Central memory CD8-positive, alpha-beta T cell (primary cell): ENCODE results near the gene TPSAB1.

Experiments
- ATAC-seq: fragments of 150-1000 bp; cut with Tn5 transposase; replicated peaks from 2 replicates; pipeline ENCODE4 v1.10.0; 2022; ENCODE audit warnings: mild to moderate bottlenecking, moderate FRiP score, moderate number of reproducible peaks; ENCODE audit not compliant: poor library complexity, severe bottlenecking; ENCODE audit errors: extremely low read depth
- DNase-seq, 2 donors: peaks; one replicate each; pipeline ENCODE4 v3.0.0; 2021; ENCODE audit warnings: low spot score in 2 of 2
- H3K27ac Mint-ChIP-seq: one replicate; pipeline ENCODE4 v1.8.0; 2022; ENCODE audit warnings: low read depth, mild to moderate bottlenecking, moderate library complexity, mixed read lengths
- H3K27me3 Mint-ChIP-seq: one replicate; pipeline ENCODE4 v1.8.0; 2022; ENCODE audit warnings: mixed read lengths
- H3K36me3 Mint-ChIP-seq: one replicate; pipeline ENCODE4 v1.8.0; 2022; ENCODE audit warnings: mild to moderate bottlenecking, moderate library complexity, mixed read lengths; ENCODE audit not compliant: insufficient read depth
- H3K4me1 Mint-ChIP-seq: one replicate; pipeline ENCODE4 v1.8.0; 2022; ENCODE audit warnings: mixed read lengths
- H3K4me3 Mint-ChIP-seq: one replicate; pipeline ENCODE4 v1.8.0; 2022; ENCODE audit warnings: mild to moderate bottlenecking, moderate library complexity, mixed read lengths
- H3K9me3 Mint-ChIP-seq: one replicate; pipeline ENCODE4 v1.8.0; 2022; ENCODE audit warnings: mixed read lengths

Gene TPSAB1

DNA sequence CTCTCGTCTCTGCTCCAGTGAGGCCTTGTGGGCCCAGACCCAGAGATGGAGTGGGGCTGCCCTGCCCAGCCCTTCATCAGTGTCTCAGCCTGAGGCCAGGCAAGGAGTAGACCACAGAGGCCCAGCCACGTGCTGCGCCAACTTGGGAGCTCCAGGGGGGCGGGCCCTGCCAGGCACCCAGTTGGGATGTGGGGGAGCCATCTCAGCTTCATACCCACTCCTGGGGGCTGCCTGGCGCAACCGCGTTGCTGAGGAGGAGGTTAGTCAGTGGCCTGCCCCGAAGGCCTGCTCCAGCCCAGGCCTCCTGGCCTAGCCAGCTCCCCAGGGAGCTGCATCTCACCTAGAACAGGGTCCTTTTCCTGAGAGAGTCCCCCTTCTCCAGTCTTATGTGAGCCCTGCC lies 27.3 kb upstream of the TPSAB1 start:
- no peaks in the 10 kb centered on the region for H3K9me3 Mint-ChIP-seq
- no peak overlapping the region for H3K27ac Mint-ChIP-seq
- no peaks in the 10 kb centered on the region for H3K4me1 Mint-ChIP-seq
- ATAC-seq (no peak), DNase-seq (no peak)
- H3K27me3 Mint-ChIP-seq = no peaks in the 10 kb centered on the region
- H3K4me3 Mint-ChIP-seq = no peak overlapping the region
- peaks cover 1% of the 10 kb centered on the region for H3K36me3 Mint-ChIP-seq

DNA sequence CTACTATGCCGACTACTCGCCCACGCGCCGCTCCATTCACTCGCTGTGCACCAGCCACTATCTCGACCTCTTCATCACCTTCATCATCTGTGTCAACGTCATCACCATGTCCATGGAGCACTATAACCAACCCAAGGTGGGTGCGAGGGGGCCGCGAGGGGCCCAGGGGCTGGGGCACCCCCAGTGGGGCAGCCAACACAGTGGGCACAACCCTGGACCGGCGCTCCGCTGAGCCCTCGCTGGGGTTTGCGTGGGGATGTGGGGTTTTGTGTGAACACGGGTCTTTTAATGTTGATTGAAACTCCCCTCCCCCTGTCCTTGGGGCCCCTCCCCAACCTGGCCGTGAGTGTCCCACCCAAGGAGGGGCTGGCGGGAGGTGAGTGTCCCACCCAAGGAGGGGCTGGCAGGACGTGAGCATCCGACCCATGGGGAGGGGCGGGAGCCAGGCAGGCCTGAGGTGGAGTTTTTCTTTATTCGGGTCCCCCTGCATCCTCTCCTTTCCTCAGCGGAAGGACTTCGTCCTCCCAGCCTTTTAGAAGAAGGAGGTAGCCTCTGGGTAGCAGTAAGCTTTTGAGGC lies 26.6 kb upstream of the TPSAB1 start:
- DNase-seq = no peak

DNA sequence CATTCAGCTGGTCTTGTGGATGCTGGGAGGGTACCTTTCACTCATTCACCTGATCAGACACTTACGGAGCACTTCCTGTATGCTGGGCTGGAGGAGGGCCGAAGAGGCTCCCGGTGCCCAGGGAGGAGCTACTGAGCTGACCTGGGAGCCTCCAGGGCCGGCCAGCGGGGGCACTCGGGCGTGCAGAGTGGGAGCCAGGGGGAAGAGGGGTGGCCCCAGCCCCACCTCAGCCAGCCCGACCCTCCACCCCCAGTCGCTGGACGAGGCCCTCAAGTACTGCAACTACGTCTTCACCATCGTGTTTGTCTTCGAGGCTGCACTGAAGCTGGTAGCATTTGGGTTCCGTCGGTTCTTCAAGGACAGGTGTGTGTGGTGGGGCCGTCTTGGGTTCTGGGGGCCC lies 25.8 kb upstream of the TPSAB1 start:
- DNase-seq = no peak
- Mint-ChIP-seq H3K27ac (no peak overlapping the region), H3K4me3 (no peak overlapping the region), H3K27me3 (no peaks in the 10 kb centered on the region), H3K36me3 (peaks cover 3% of the 10 kb centered on the region), H3K9me3 (no peaks in the 10 kb centered on the region), H3K4me1 (no peaks in the 10 kb centered on the region)
- no peak for ATAC-seq

More for the DNA sequence above, 26.6 kb upstream of the TPSAB1 start:
- Mint-ChIP-seq H3K4me3 (no peak overlapping the region), H3K9me3 (no peaks in the 10 kb centered on the region), H3K27ac (no peak overlapping the region), H3K4me1 (no peaks in the 10 kb centered on the region), H3K36me3 (peaks cover 3% of the 10 kb centered on the region), H3K27me3 (no peaks in the 10 kb centered on the region)
- ATAC-seq = no peak

DNA sequence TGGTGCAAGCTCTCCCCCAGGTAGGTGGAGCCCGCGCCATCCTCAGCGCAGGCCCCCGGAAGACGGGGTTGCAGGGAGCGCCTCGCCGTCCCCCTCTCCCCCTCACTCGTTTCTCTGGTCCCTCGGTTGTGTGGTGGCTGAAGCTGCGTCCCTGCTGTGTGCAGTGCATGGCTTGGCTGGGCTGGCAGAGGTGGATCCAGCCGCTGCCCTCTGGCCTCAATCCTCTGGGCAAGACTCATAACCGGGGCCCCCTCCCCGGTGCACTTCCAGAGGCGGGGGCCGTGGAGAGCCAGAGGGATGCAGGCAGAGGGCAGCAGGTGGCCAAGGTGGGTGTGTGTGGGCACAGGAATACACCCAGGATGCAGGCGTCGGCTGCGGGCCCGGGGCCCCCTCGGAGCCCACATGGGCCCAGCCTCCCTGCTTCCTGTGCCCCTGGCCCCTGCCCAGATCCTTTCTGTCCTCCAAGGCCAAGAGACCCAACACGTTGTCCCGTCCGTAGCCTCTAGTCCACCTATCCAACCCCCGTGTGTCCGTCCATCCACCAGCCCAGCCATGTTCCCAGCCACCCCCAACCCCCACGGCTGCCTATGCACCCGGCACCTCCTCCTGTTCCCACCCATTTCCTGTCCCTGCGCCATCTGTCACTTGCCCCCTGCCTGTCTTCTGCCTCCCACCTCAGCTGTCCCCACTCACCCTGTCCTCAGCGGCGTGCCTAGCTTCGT lies 24.8 kb upstream of the TPSAB1 start:
- DNase-seq (no peak), ATAC-seq (no peak)
- H3K4me1 Mint-ChIP-seq = no peaks in the 10 kb centered on the region
- H3K27ac Mint-ChIP-seq = no peak overlapping the region
- no peaks in the 10 kb centered on the region for H3K9me3 Mint-ChIP-seq
- peaks cover 3% of the 10 kb centered on the region for H3K36me3 Mint-ChIP-seq
- H3K27me3 Mint-ChIP-seq = no peaks in the 10 kb centered on the region
- H3K4me3 Mint-ChIP-seq = no peak overlapping the region

DNA sequence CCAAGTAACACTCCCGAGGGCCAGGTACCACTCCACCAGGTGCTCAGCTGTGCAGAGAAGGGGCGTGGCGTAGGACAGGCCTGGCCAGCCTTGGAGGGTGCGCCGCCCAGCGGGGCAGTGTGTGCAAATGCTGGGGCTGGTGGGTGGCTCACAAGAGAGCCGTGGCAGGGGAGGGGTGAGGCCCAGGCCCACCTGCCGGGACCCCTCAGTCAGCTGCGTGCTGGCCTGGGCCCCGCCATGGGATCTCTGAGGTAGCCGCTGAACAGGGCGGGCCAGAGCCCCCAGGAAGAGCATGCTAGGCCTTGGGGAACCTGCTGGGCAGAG lies 24.2 kb upstream of the TPSAB1 start:
- peaks cover 3% of the 10 kb centered on the region for H3K36me3 Mint-ChIP-seq
- no peaks in the 10 kb centered on the region for H3K9me3 Mint-ChIP-seq
- H3K27me3 Mint-ChIP-seq = no peaks in the 10 kb centered on the region
- no peak overlapping the region for H3K4me3 Mint-ChIP-seq
- no peaks in the 10 kb centered on the region for H3K4me1 Mint-ChIP-seq
- no peak for ATAC-seq
- no peak for DNase-seq
- H3K27ac Mint-ChIP-seq = no peak overlapping the region

DNA sequence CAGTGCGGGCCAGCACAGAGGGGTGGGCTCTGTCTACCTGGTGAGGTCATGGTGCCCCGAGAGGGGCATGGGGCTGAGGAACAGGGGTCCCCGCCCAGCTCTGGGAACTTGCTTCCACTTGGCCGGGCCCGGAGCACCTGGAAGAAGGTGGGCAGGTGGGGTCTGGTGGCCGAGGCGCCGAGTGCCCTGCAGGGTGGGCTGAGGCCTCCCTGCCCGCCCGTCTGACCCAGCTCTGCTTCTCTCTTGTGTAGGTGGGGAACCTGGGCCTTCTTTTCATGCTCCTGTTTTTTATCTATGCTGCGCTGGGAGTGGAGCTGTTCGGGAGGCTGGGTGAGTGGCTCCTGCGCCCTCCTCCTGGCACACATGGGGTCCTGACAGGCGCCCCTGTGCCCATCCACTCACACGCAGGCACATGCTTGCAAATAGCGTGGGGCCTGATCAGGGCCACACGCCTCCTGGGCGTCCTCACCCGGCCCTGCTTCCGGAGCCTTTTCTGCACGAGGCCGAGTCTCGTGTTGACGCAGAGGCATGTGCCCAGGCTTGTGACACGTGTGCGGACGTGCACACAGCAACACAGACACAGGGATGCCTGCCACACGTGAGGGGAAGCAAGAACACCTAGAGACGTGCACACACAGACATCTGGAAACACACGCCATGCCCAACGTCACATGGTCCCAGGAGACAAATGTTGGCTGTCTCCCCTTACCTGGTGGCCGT lies 23.7 kb upstream of the TPSAB1 start:
- H3K27ac Mint-ChIP-seq = no peak overlapping the region
- H3K4me3 Mint-ChIP-seq = no peak overlapping the region
- no peak for DNase-seq
- no peaks in the 10 kb centered on the region for H3K9me3 Mint-ChIP-seq
- peaks cover 3% of the 10 kb centered on the region for H3K36me3 Mint-ChIP-seq
- no peaks in the 10 kb centered on the region for H3K27me3 Mint-ChIP-seq
- ATAC-seq = no peak
- no peaks in the 10 kb centered on the region for H3K4me1 Mint-ChIP-seq

DNA sequence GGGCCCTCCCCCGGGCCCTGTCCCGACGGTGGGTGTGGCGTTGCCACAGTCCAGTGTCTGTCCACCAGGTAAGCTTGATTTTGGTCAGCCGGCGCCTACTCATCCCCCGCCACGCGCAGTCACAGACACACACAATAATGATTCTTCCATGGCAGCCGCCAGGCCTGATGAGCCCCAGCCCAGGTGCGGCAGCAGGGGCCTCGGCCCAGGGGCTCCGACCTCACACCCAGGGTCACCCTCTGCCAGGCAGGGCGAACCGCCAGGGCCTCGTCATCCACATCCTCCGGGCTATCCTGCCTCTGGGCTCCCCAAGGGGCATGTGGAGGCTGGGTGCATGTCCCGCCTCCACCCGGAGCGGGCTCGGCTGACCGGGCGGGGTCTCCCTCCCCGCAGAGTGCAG lies 23.0 kb upstream of the TPSAB1 start:
- Mint-ChIP-seq H3K27me3 (no peaks in the 10 kb centered on the region), H3K27ac (no peak overlapping the region), H3K4me3 (no peak overlapping the region)

DNA sequence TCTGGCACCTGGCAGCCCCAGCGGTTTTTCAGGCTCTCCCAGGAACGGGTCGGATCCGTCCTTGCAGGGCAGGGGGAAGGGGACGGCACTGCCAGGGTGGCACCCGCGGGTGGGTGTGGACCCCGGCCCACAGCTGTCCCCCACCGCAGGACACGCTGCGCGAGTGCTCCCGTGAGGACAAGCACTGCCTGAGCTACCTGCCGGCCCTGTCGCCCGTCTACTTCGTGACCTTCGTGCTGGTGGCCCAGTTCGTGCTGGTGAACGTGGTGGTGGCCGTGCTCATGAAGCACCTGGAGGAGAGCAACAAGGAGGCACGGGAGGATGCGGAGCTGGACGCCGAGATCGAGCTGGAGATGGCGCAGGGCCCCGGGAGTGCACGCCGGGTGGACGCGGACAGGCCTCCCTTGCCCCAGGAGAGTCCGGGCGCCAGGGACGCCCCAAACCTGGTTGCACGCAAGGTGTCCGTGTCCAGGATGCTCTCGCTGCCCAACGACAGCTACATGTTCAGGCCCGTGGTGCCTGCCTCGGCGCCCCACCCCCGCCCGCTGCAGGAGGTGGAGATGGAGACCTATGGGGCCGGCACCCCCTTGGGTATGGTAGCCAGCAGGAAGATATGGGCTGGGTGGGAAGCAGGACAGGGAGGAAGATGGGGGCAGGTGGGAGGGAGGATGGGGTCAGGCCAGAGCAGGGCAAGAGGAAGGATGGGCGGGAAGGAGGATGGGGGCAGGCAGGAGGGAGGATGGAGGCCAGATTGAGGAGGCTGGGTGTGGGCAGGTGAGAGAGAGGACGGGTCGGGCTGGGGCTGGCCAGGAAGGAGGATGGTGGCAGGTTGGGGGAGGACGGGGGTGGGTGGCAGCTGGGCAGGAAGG lies 22.2 kb upstream of the TPSAB1 start:
- ATAC-seq (no peak), DNase-seq (no peak)
- Mint-ChIP-seq H3K9me3 (no peaks in the 10 kb centered on the region), H3K27me3 (no peaks in the 10 kb centered on the region), H3K36me3 (peaks cover 3% of the 10 kb centered on the region), H3K4me1 (no peaks in the 10 kb centered on the region), H3K27ac (no peak overlapping the region), H3K4me3 (no peak overlapping the region)

More for the DNA sequence above, 23.0 kb upstream of the TPSAB1 start:
- H3K9me3 Mint-ChIP-seq = no peaks in the 10 kb centered on the region
- DNase-seq (no peak), ATAC-seq (no peak)
- H3K36me3 Mint-ChIP-seq = peaks cover 3% of the 10 kb centered on the region
- H3K4me1 Mint-ChIP-seq = no peaks in the 10 kb centered on the region

DNA sequence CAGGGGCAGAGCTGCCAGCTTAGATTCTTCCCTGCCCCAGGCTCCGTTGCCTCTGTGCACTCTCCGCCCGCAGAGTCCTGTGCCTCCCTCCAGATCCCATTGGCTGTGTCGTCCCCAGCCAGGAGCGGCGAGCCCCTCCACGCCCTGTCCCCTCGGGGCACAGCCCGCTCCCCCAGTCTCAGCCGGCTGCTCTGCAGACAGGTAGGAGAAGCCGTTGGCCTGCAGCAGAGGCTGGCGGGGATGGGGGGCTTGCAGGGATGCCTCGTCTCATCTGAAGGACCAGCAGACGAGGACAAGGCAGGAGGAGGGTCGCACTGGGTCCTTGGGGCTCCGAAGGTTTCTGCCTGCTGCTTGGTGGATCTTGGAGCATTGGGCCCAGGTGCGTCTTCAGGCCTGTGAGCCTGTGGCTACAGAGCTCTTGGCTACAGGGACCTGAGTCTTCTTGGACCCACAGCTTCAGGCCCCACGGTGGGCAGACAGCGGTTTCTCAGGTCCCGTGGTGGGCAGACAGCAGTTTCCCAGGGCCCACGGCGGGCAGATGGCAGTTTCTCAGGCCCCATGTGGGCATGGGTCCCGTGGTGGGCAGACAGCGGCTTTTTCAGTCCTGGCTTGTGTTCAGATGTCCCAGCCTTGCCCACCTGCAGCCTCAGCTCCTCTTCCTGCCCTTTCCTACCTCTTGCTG lies 21.4 kb upstream of the TPSAB1 start:
- Mint-ChIP-seq H3K27me3 (no peaks in the 10 kb centered on the region), H3K27ac (no peak overlapping the region), H3K4me3 (no peak overlapping the region), H3K4me1 (no peaks in the 10 kb centered on the region), H3K9me3 (no peaks in the 10 kb centered on the region), H3K36me3 (peaks cover 3% of the 10 kb centered on the region)
- ATAC-seq (no peak), DNase-seq (no peak)

DNA sequence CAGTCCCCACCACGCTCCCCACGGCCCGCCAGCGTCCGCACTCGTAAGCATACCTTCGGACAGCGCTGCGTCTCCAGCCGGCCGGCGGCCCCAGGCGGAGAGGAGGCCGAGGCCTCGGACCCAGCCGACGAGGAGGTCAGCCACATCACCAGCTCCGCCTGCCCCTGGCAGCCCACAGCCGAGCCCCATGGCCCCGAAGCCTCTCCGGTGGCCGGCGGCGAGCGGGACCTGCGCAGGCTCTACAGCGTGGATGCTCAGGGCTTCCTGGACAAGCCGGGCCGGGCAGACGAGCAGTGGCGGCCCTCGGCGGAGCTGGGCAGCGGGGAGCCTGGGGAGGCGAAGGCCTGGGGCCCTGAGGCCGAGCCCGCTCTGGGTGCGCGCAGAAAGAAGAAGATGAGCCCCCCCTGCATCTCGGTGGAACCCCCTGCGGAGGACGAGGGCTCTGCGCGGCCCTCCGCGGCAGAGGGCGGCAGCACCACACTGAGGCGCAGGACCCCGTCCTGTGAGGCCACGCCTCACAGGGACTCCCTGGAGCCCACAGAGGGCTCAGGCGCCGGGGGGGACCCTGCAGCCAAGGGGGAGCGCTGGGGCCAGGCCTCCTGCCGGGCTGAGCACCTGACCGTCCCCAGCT lies 20.3 kb upstream of the TPSAB1 start:
- no peak overlapping the region for H3K4me3 Mint-ChIP-seq
- H3K27ac Mint-ChIP-seq = no peak overlapping the region
- ATAC-seq (no peak), DNase-seq (no peak)
- no peaks in the 10 kb centered on the region for H3K27me3 Mint-ChIP-seq
- H3K9me3 Mint-ChIP-seq = no peaks in the 10 kb centered on the region
- H3K36me3 Mint-ChIP-seq = peaks cover 3% of the 10 kb centered on the region
- no peaks in the 10 kb centered on the region for H3K4me1 Mint-ChIP-seq

DNA sequence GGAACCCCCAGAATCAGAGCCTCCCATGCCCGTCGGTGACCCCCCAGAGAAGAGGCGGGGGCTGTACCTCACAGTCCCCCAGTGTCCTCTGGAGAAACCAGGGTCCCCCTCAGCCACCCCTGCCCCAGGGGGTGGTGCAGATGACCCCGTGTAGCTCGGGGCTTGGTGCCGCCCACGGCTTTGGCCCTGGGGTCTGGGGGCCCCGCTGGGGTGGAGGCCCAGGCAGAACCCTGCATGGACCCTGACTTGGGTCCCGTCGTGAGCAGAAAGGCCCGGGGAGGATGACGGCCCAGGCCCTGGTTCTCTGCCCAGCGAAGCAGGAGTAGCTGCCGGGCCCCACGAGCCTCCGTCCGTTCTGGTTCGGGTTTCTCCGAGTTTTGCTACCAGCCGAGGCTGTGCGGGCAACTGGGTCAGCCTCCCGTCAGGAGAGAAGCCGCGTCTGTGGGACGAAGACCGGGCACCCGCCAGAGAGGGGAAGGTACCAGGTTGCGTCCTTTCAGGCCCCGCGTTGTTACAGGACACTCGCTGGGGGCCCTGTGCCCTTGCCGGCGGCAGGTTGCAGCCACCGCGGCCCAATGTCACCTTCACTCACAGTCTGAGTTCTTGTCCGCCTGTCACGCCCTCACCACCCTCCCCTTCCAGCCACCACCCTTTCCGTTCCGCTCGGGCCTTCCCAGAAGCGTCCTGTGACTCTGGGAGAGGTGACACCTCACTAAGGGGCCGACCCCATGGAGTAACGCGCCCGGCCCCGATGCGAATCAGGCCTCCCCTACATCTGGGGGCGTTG lies 19.5 kb upstream of the TPSAB1 start:
- Mint-ChIP-seq H3K4me3 (no peak overlapping the region), H3K27me3 (no peaks in the 10 kb centered on the region), H3K4me1 (no peaks in the 10 kb centered on the region), H3K36me3 (peaks cover 3% of the 10 kb centered on the region), H3K9me3 (no peaks in the 10 kb centered on the region), H3K27ac (no peak overlapping the region)
- ATAC-seq (no peak), DNase-seq (no peak)
